ENCODE data around the gene NTMT1. TPM values are rescaled to one million over a fixed set of nuclear protein-coding genes. Genes with fewer than 3 reads are reported as not detected.

Gene NTMT1
- total RNA-seq, 4 donors from 2014 or later: 11.9 to 35.5 (median 26.6) TPM

DNA sequence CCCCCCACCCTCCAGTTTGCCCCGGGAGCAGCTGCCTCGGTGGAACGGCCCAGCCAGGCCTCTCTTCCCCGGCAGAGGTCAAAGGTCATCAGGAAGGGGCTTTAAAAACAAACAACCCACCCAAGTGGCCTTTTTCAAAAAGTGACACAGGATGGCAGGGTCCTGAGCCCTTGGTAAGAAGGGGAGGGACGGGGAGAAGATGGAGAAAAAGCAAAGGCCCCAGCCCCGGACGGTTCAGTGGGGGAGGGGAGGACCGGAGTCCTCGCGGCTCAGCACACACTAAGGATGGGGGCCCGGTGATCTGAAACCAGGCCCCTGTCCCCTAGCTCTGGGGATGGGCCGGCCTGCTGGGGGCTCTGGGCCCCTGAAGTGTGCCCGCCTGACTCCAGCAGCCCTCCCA, 40.6 kb downstream of the NTMT1 start:
- peak overlapping the region; percentile 5 to 49 (median 38) for H3K4me3 ChIP-seq
- TF ChIP-seq, protein P1, sequence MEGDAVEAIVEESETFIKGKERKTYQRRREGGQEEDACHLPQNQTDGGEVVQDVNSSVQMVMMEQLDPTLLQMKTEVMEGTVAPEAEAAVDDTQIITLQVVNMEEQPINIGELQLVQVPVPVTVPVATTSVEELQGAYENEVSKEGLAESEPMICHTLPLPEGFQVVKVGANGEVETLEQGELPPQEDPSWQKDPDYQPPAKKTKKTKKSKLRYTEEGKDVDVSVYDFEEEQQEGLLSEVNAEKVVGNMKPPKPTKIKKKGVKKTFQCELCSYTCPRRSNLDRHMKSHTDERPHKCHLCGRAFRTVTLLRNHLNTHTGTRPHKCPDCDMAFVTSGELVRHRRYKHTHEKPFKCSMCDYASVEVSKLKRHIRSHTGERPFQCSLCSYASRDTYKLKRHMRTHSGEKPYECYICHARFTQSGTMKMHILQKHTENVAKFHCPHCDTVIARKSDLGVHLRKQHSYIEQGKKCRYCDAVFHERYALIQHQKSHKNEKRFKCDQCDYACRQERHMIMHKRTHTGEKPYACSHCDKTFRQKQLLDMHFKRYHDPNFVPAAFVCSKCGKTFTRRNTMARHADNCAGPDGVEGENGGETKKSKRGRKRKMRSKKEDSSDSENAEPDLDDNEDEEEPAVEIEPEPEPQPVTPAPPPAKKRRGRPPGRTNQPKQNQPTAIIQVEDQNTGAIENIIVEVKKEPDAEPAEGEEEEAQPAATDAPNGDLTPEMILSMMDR (IDR thresholded peaks at IDR 0.05): no peak
- TF ChIP-seq POLR2A (IDR thresholded peaks at IDR 0.05): no peak

DNA sequence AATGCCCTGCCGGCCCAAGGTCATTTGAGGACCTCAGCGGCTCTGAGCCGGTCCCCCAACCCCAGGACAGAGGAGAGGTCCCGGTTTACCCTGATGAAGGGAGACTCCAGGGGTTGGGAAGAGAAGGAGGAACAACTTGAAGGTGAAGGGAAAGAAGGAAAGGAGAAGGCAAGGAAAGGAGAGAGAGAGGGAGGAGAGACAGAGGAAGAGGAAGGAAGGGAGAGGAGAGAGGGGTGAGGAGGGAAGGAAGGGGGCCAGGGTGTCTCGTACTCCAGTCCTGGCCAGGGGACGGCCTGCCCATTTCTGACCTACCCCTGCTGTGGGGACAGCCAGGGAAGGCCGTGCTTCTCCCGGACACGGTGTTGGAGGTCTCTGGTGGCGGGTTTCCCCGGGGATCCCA, 41.4 kb downstream of the NTMT1 start:
- no peak overlapping the region for H3K27ac ChIP-seq

More for the DNA sequence above, 40.6 kb downstream of the NTMT1 start:
- DNase-seq: no peak
- no peaks in the 10 kb centered on the region for H3K9me3 ChIP-seq
- peaks cover 0 to 16% (median 0%) of the 10 kb centered on the region in 4 donors for H3K4me1 ChIP-seq
- peaks cover 0 to 17% of the 10 kb centered on the region in 2 donors for H3K27me3 ChIP-seq
- no peaks in the 10 kb centered on the region for H3K36me3 ChIP-seq
- H3K27ac ChIP-seq: no peak overlapping the region

DNA sequence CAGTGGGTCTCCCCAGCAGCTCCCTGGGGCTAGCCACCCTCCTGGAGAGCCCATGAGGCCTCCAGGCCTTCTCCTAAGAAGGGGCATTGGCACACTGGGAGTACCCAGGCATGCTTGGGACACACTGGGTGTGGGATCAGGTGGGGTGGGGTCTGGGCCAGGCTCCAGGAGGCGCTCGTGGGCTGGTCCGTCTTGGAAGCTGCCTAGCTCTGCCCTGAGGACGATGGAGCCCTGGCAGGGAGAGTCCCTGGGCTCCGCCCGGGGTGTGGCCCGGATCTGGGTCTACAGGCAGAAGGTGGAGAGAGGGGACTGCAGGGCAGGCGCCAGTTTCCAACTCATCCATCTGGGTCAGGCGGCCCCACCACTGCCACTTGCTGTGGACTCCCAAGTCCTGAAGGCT, 41.9 kb downstream of the NTMT1 start:
- TF ChIP-seq, protein P1 (IDR thresholded peaks at IDR 0.05): no peak
- no peak for TF ChIP-seq POLR2A (IDR thresholded peaks at IDR 0.05)
- H3K4me1 ChIP-seq: peaks cover 0 to 16% (median 0%) of the 10 kb centered on the region in 4 donors

More for the DNA sequence above, 41.4 kb downstream of the NTMT1 start:
- DNase-seq: no peak
- TF ChIP-seq, protein P1 (IDR thresholded peaks at IDR 0.05): no peak
- no peak for TF ChIP-seq POLR2A (IDR thresholded peaks at IDR 0.05)
- H3K36me3 ChIP-seq: no peaks in the 10 kb centered on the region
- H3K27me3 ChIP-seq: peaks cover 0 to 17% of the 10 kb centered on the region in 2 donors
- no peak overlapping the region for H3K4me3 ChIP-seq
- H3K9me3 ChIP-seq: no peaks in the 10 kb centered on the region
- H3K4me1 ChIP-seq: peaks cover 0 to 16% (median 0%) of the 10 kb centered on the region in 4 donors

DNA sequence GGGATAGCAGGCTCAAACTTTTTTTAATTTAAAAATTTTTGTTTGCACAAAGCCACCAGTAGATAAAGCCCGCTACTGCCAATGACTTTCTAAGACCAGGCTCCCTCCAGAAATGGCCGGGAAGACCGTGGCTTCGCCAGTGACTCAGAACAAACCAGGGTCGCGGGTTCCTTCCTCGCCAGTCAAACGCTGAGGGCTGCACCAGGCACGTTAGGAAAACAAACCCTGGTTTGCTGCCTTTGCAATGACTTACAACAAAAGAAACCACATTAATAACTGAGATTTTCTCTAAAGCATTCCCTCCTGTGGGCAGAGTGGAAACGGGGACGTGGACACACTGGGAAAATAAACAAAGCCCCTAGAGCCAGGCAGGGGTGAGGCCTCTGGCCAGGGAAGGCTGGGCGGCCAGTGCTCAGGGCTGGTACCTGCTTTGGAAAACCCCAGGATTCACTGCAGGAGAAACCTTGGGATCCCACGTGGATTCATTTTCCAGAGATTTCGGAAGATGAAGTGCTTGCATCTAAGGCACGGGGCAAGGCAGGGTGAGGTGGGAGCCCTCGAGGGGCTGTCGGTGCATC, 43.3 kb downstream of the NTMT1 start:
- TF ChIP-seq POLR2A (IDR thresholded peaks at IDR 0.05): no peak
- TF ChIP-seq, protein P1 (IDR thresholded peaks at IDR 0.05): no peak
- no peak overlapping the region for H3K4me3 ChIP-seq
- H3K36me3 ChIP-seq: no peaks in the 10 kb centered on the region
- H3K4me1 ChIP-seq: peaks cover 0 to 16% (median 0%) of the 10 kb centered on the region in 4 donors
- no peaks in the 10 kb centered on the region for H3K9me3 ChIP-seq
- H3K27me3 ChIP-seq: peaks cover 0 to 17% of the 10 kb centered on the region in 2 donors
- DNase-seq: no peak
- H3K27ac ChIP-seq: no peak overlapping the region

More for the DNA sequence above, 41.9 kb downstream of the NTMT1 start:
- Histone ChIP-seq H3K9me3 (no peaks in the 10 kb centered on the region), H3K27ac (no peak overlapping the region), H3K27me3 (peaks cover 0 to 17% of the 10 kb centered on the region in 2 donors), H3K4me3 (no peak overlapping the region), H3K36me3 (no peaks in the 10 kb centered on the region)
- DNase-seq: no peak

DNA sequence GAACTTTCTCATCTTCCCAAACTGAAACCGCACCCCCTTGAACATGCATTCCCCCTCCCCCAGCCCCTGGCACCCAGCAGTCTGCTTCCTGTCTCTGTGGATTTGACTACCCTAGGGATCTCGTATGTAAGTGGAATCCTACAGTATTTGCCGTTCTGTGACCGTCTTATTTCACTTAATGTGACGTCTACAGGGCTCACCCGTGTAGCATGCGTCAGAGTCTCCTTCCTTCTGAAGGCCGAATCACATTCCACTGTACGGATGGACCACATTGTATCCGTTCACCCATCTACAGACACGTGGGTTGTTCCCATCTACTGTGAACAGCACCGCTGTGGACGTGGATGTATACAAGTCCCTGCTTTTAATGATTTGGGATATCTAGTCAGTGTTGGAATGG, 44.0 kb downstream of the NTMT1 start:
- Histone ChIP-seq H3K27me3 (peaks cover 0 to 15% of the 10 kb centered on the region in 2 donors), H3K4me1 (peaks cover 0 to 16% (median 0%) of the 10 kb centered on the region in 4 donors), H3K36me3 (no peaks in the 10 kb centered on the region), H3K4me3 (no peak overlapping the region), H3K9me3 (no peaks in the 10 kb centered on the region), H3K27ac (no peak overlapping the region)
- no peak for TF ChIP-seq POLR2A (IDR thresholded peaks at IDR 0.05)
- TF ChIP-seq, protein P1 (IDR thresholded peaks at IDR 0.05): no peak
- DNase-seq: no peak
